Astrocyte (in vitro differentiated cells and primary cell): ENCODE measurements around the gene SYT8. TPM values are rescaled to one million over a fixed set of nuclear protein-coding genes. Genes with fewer than 3 reads are reported as not detected.

Source experiments
- DNase-seq: peaks from one replicate; pipeline ENCODE4 v3.0.0-alpha.2; 2010; ENCODE audit warnings: low read depth
- FAIRE-seq: peaks from 2 replicates; lab custom pipeline; 2011; peaks lifted over from hg19 to GRCh38; lab: Jason Lieb, UNC
- H2AFZ ChIP-seq: 2 replicates; pipeline ENCODE4 v1.6.0; 2012; ENCODE audit warnings: low read depth, low read length, inconsistent platforms
- H3K27ac ChIP-seq: 2 replicates; pipeline ENCODE4 v1.5.1; 2011; ENCODE audit warnings: low read depth, low read length, inconsistent platforms
- H3K27me3 ChIP-seq: 2 replicates; pipeline ENCODE4 v1.6.0; 2011; ENCODE audit warnings: low read length, inconsistent platforms; ENCODE audit not compliant: insufficient read depth
- H3K36me3 ChIP-seq: 2 replicates; pipeline ENCODE4 v1.5.1; 2011; ENCODE audit warnings: low read length, inconsistent platforms; ENCODE audit not compliant: insufficient read depth
- H3K4me1 ChIP-seq: 2 replicates; pipeline ENCODE4 v1.5.1; 2011; ENCODE audit warnings: low read length, inconsistent platforms; ENCODE audit not compliant: insufficient read depth
- H3K4me2 ChIP-seq: 2 replicates; pipeline ENCODE4 v1.6.0; 2012; ENCODE audit warnings: low read length, inconsistent platforms
- H3K4me3 ChIP-seq: 2 replicates; pipeline ENCODE4 v1.5.1; 2011; ENCODE audit warnings: low read depth, mild to moderate bottlenecking, low read length, inconsistent platforms; ENCODE audit not compliant: insufficient read depth
- H3K79me2 ChIP-seq: 2 replicates; pipeline ENCODE4 v1.6.0; 2012; ENCODE audit warnings: mild to moderate bottlenecking, low read length, inconsistent platforms; ENCODE audit not compliant: insufficient read depth
- H3K9ac ChIP-seq: 2 replicates; pipeline ENCODE4 v1.6.0; 2012; ENCODE audit warnings: mild to moderate bottlenecking, low read length, inconsistent platforms
- H3K9me3 ChIP-seq: 2 replicates; pipeline ENCODE4 v1.5.1; 2012; ENCODE audit warnings: low read depth, mild to moderate bottlenecking, low read length, inconsistent platforms; ENCODE audit not compliant: insufficient read depth
- H4K20me1 ChIP-seq: 2 replicates; pipeline ENCODE4 v1.6.0; 2012; ENCODE audit warnings: low read length, inconsistent platforms; ENCODE audit not compliant: insufficient read depth
- H3K27ac Mint-ChIP-seq: one replicate; pipeline ENCODE4 v1.8.0; 2021; ENCODE audit warnings: mild to moderate bottlenecking, mixed read lengths; ENCODE audit not compliant: unreplicated experiment
- H3K27me3 Mint-ChIP-seq: one replicate; pipeline ENCODE4 v1.8.0; 2021; ENCODE audit warnings: low read depth, mixed read lengths; ENCODE audit not compliant: unreplicated experiment
- H3K36me3 Mint-ChIP-seq: one replicate; pipeline ENCODE4 v1.8.0; 2021; ENCODE audit warnings: low read depth, mixed read lengths; ENCODE audit not compliant: unreplicated experiment
- H3K4me1 Mint-ChIP-seq: one replicate; pipeline ENCODE4 v1.8.0; 2021; ENCODE audit warnings: low read depth, mixed read lengths; ENCODE audit not compliant: unreplicated experiment
- H3K4me3 Mint-ChIP-seq: one replicate; pipeline ENCODE4 v1.8.0; 2021; ENCODE audit warnings: mild to moderate bottlenecking, moderate library complexity, mixed read lengths; ENCODE audit not compliant: unreplicated experiment
- H3K9me3 Mint-ChIP-seq: one replicate; pipeline ENCODE4 v1.8.0; 2021; ENCODE audit warnings: mild to moderate bottlenecking, mixed read lengths; ENCODE audit not compliant: unreplicated experiment
- EZH2 ChIP-seq: IDR thresholded peaks from 2 replicates; pipeline ENCODE4 v1.6.1; 2012; ENCODE audit warnings: mild to moderate bottlenecking, low read length, inconsistent platforms; ENCODE audit not compliant: insufficient read depth
- total RNA-seq: library from RNA; stranded (reverse); gene quantifications from 2 replicates; pipeline ENCODE4 v1.2.1, GENCODE V29; 2021
- TF ChIP-seq, protein P1 (sequence below): IDR thresholded peaks from 2 replicates; pipeline ENCODE4 v1.5.1; 2011; ENCODE audit warnings: low read depth, mild to moderate bottlenecking, inconsistent platforms, low read length, moderate library complexity; ENCODE audit not compliant: insufficient read depth

SYT8 gene
- total RNA-seq, 1 donor from 2014 or later = 0.36 TPM

DNA sequence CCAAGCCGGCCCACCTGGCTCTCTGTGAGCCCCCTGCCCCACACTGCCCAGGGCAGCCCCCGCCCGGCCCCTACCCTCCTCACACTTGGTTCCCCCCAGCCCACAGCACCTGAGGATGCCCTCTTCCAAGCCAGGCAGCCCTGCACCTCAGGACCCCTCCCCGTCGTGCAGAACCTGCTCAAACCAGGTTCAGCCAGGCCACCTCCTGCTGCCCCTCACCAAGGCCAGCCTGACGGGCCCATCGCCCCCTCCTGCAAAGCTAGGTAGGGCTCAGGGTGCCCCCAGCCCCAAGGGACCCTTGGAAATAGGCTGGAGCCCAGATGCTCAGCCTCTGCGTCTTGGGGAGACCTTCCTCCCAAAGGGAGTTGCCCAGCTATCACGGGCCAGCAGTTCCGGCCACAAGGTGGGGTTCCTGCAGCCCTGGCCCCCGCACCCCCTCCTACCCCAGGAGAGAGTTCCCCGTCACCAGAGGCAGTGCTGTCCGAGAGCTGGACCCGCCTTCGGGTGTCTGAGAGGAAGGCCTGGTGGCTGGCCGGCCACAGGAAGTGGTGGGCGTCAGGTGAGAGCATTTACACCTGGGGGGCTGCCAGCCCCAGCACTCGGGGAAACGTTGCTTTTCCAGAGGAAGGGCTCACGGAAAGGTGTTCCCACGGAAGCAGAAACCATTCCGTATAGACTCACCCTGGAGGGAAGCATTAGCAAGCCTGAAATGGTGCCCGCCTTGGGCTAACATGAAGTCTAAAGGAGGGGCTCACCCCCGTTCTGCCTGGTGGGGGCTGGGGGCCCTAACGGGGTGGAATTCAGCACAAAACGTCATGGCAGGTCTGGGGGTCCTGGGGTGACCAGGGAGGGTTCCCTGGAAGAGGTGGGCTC is 3.2 kb upstream of the SYT8 start:
- Histone ChIP-seq H3K4me3 (no peak overlapping the region), H2AFZ (no peak overlapping the region)
- peaks cover 31% of the 10 kb centered on the region for H3K4me1 Mint-ChIP-seq

DNA sequence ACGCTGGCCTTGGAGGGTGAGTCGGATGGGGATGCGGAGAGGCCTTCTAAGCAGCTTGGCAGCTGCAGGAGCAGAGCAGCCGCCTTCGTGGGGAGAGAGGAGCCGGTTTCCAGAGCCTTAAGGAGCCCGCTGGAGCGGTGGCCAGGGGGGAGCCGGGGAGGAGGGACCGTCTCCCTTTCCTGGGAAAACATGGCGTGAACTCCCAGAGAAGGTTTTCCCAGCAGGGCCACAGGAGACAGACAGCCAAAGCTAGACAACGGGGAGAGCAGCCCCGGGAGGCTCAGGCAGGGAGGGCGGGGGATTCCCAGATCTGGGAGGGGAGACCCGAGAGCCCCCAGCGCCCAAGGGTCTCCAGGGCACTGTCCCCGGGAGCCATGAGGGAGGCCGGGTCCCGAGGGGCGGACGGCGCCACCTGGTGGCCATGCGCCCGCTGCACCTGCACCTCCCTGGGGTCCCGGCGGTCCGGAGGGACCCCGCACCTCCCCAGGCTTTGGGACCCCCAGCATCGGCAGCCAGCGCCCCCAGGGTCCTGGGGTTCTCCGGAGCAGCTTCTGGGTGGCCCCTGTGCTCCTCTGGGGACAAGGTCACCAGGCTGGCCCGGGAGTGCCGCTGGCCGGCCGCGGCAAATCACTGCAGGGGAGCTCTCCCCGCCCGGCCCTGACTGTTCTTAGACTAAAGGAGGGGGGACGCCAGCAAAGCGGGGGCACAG is 2.4 kb upstream of the SYT8 start:
- no peaks in the 10 kb centered on the region for H3K27me3 ChIP-seq
- H2AFZ ChIP-seq = peak overlapping the region; percentile 47
- H3K4me2 ChIP-seq = peak overlapping the region; percentile 44
- H3K9me3 ChIP-seq = no peaks in the 10 kb centered on the region
- Mint-ChIP-seq H3K4me3 (no peak overlapping the region), H3K9me3 (no peaks in the 10 kb centered on the region), H3K27me3 (peaks cover 20% of the 10 kb centered on the region), H3K36me3 (peaks cover 2% of the 10 kb centered on the region), H3K27ac (no peak overlapping the region), H3K4me1 (peaks cover 26% of the 10 kb centered on the region)
- no peaks in the 10 kb centered on the region for H3K79me2 ChIP-seq
- no peak overlapping the region for H3K27ac ChIP-seq
- DNase-seq (no peak), FAIRE-seq (no peak)
- H3K36me3 ChIP-seq = no peaks in the 10 kb centered on the region
- no peak overlapping the region for H3K4me3 ChIP-seq
- peaks cover 31% of the 10 kb centered on the region for H3K4me1 ChIP-seq
- no peak overlapping the region for H3K9ac ChIP-seq
- TF ChIP-seq EZH2 = no peak
- TF ChIP-seq, protein P1, sequence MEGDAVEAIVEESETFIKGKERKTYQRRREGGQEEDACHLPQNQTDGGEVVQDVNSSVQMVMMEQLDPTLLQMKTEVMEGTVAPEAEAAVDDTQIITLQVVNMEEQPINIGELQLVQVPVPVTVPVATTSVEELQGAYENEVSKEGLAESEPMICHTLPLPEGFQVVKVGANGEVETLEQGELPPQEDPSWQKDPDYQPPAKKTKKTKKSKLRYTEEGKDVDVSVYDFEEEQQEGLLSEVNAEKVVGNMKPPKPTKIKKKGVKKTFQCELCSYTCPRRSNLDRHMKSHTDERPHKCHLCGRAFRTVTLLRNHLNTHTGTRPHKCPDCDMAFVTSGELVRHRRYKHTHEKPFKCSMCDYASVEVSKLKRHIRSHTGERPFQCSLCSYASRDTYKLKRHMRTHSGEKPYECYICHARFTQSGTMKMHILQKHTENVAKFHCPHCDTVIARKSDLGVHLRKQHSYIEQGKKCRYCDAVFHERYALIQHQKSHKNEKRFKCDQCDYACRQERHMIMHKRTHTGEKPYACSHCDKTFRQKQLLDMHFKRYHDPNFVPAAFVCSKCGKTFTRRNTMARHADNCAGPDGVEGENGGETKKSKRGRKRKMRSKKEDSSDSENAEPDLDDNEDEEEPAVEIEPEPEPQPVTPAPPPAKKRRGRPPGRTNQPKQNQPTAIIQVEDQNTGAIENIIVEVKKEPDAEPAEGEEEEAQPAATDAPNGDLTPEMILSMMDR = peak; percentile 33
- no peaks in the 10 kb centered on the region for H4K20me1 ChIP-seq

More for the DNA sequence above, 3.2 kb upstream of the SYT8 start:
- Histone ChIP-seq H4K20me1 (no peaks in the 10 kb centered on the region), H3K4me1 (peaks cover 39% of the 10 kb centered on the region), H3K9ac (no peak overlapping the region), H3K36me3 (no peaks in the 10 kb centered on the region), H3K27ac (no peak overlapping the region), H3K79me2 (no peaks in the 10 kb centered on the region), H3K4me2 (no peak overlapping the region), H3K27me3 (no peaks in the 10 kb centered on the region), H3K9me3 (no peaks in the 10 kb centered on the region)
- FAIRE-seq (no peak), DNase-seq (no peak)
- peaks cover 22% of the 10 kb centered on the region for H3K27me3 Mint-ChIP-seq
- no peaks in the 10 kb centered on the region for H3K9me3 Mint-ChIP-seq
- no peak for TF ChIP-seq EZH2
- TF ChIP-seq, protein P1 = no peak
- H3K27ac Mint-ChIP-seq = no peak overlapping the region
- no peak overlapping the region for H3K4me3 Mint-ChIP-seq
- peaks cover 2% of the 10 kb centered on the region for H3K36me3 Mint-ChIP-seq
